Activated T-helper 1 cell treated with anti-CD3 and anti-CD28 coated beads, Interleukin-12 subunit alpha, Interleukin-12 subunit beta, Interleukin-2, Interleukin-4 antibody, amounts not matched to agents 30 ng/mL and 10 ng/mL and 1 ng/mL, durations not matched to agents 14 hours and 24 hours and 36 hours (primary cell): ENCODE results near the gene CLSTN2. TPM values are rescaled to one million over a fixed set of nuclear protein-coding genes. Genes with fewer than 3 reads are reported as not detected.

Experiments used
- DNase-seq: peaks from one replicate; pipeline ENCODE4 v3.0.0; 2021; ENCODE audit warnings: low spot score
- H3K27ac Mint-ChIP-seq: one replicate; pipeline ENCODE4 v1.8.0; 2021; ENCODE audit warnings: mild to moderate bottlenecking, mixed read lengths
- H3K27me3 Mint-ChIP-seq: one replicate; pipeline ENCODE4 v1.8.0; 2022; ENCODE audit warnings: mild to moderate bottlenecking, moderate library complexity, mixed read lengths; ENCODE audit not compliant: insufficient read depth
- H3K36me3 Mint-ChIP-seq: one replicate; pipeline ENCODE4 v1.8.0; 2021; ENCODE audit warnings: low read depth, mixed read lengths
- H3K4me1 Mint-ChIP-seq: one replicate; pipeline ENCODE4 v1.8.0; 2021; ENCODE audit warnings: low read depth, mixed read lengths
- H3K4me3 Mint-ChIP-seq: one replicate; pipeline ENCODE4 v1.8.0; 2021; ENCODE audit warnings: mild to moderate bottlenecking, moderate library complexity, mixed read lengths
- H3K9me3 Mint-ChIP-seq: one replicate; pipeline ENCODE4 v1.8.0; 2021; ENCODE audit warnings: mixed read lengths
- intact Hi-C: fragments of 100-400 bp; cut with micrococcal nuclease; formaldehyde crosslinking; loops from one replicate; pipeline ENCODE4 v1.15.1; 2024
- total RNA-seq: library from RNA; stranded (reverse); gene quantifications from 2 replicates; pipeline ENCODE4 v1.2.3, GENCODE V29; 2022

CLSTN2 gene
- total RNA-seq, 1 donor from 2014 or later: not detected

GRCh38 chr3:140053794-140054193, 118.8 kb downstream of the CLSTN2 start:
- Mint-ChIP-seq H3K36me3 (no peaks in the 10 kb centered on the region), H3K27ac (no peak overlapping the region), H3K27me3 (no peaks in the 10 kb centered on the region), H3K4me3 (no peak overlapping the region), H3K9me3 (no peaks in the 10 kb centered on the region), H3K4me1 (no peaks in the 10 kb centered on the region)
- intact Hi-C loops: no loop called here
- no peak for DNase-seq

GRCh38 chr3:140055092-140055791, 120.3 kb downstream of the CLSTN2 start:
- Mint-ChIP-seq H3K4me1 (no peaks in the 10 kb centered on the region), H3K9me3 (no peaks in the 10 kb centered on the region), H3K27me3 (no peaks in the 10 kb centered on the region), H3K36me3 (no peaks in the 10 kb centered on the region), H3K4me3 (no peak overlapping the region), H3K27ac (no peak overlapping the region)
- intact Hi-C loops: no loop called here
- DNase-seq: no peak

GRCh38 chr3:140056047-140056446, 121.1 kb downstream of the CLSTN2 start:
- H3K4me3 Mint-ChIP-seq: no peak overlapping the region
- H3K36me3 Mint-ChIP-seq: no peaks in the 10 kb centered on the region

GRCh38 chr3:140061211-140061610, 126.2 kb downstream of the CLSTN2 start:
- Mint-ChIP-seq H3K27ac (no peak overlapping the region), H3K36me3 (no peaks in the 10 kb centered on the region), H3K27me3 (no peaks in the 10 kb centered on the region), H3K9me3 (no peaks in the 10 kb centered on the region), H3K4me1 (no peaks in the 10 kb centered on the region), H3K4me3 (no peak overlapping the region)
- intact Hi-C loops: no loop called here
- no peak for DNase-seq

More at GRCh38 chr3:140056047-140056446, 121.1 kb downstream of the CLSTN2 start:
- Mint-ChIP-seq H3K4me1 (no peaks in the 10 kb centered on the region), H3K9me3 (no peaks in the 10 kb centered on the region), H3K27ac (no peak overlapping the region), H3K27me3 (no peaks in the 10 kb centered on the region)
- DNase-seq: no peak
- intact Hi-C loops: no loop called here

GRCh38 chr3:140062461-140062860, 127.5 kb downstream of the CLSTN2 start:
- no peak for DNase-seq
- no peak overlapping the region for H3K4me3 Mint-ChIP-seq
- no peaks in the 10 kb centered on the region for H3K36me3 Mint-ChIP-seq
- no peaks in the 10 kb centered on the region for H3K9me3 Mint-ChIP-seq
- H3K27me3 Mint-ChIP-seq: no peaks in the 10 kb centered on the region
- intact Hi-C loops: no loop called here
- no peak overlapping the region for H3K27ac Mint-ChIP-seq
- no peaks in the 10 kb centered on the region for H3K4me1 Mint-ChIP-seq

- Mint-ChIP-seq H3K36me3 (no peaks in the 10 kb centered on the region), H3K9me3 (no peaks in the 10 kb centered on the region), H3K27ac (no peak overlapping the region), H3K27me3 (no peaks in the 10 kb centered on the region), H3K4me3 (no peak overlapping the region), H3K4me1 (no peaks in the 10 kb centered on the region)
- no peak for DNase-seq
- intact Hi-C loops: no loop called here
These were observed 132.5 kb downstream of the CLSTN2 start for GRCh38 chr3:140067487-140067886.

- no peak for DNase-seq
- Mint-ChIP-seq H3K4me3 (no peak overlapping the region), H3K9me3 (no peaks in the 10 kb centered on the region), H3K36me3 (no peaks in the 10 kb centered on the region), H3K27me3 (no peaks in the 10 kb centered on the region), H3K4me1 (no peaks in the 10 kb centered on the region), H3K27ac (no peak overlapping the region)
- intact Hi-C loops: no loop called here
These were observed 133.6 kb downstream of the CLSTN2 start for GRCh38 chr3:140068494-140069017.

- H3K27ac Mint-ChIP-seq: no peak overlapping the region
- DNase-seq: no peak
- no peaks in the 10 kb centered on the region for H3K9me3 Mint-ChIP-seq
- H3K27me3 Mint-ChIP-seq: no peaks in the 10 kb centered on the region
- no peak overlapping the region for H3K4me3 Mint-ChIP-seq
- H3K4me1 Mint-ChIP-seq: no peaks in the 10 kb centered on the region
- intact Hi-C loops: no loop called here
- no peaks in the 10 kb centered on the region for H3K36me3 Mint-ChIP-seq
These were observed 138.5 kb downstream of the CLSTN2 start for GRCh38 chr3:140073278-140074045.

GRCh38 chr3:140076552-140076951, 141.6 kb downstream of the CLSTN2 start:
- H3K4me3 Mint-ChIP-seq: no peak overlapping the region
- no peaks in the 10 kb centered on the region for H3K36me3 Mint-ChIP-seq
- H3K9me3 Mint-ChIP-seq: no peaks in the 10 kb centered on the region
- no peaks in the 10 kb centered on the region for H3K27me3 Mint-ChIP-seq
- DNase-seq: no peak
- H3K27ac Mint-ChIP-seq: no peak overlapping the region
- H3K4me1 Mint-ChIP-seq: no peaks in the 10 kb centered on the region
- intact Hi-C loops: no loop called here

- H3K36me3 Mint-ChIP-seq: no peaks in the 10 kb centered on the region
- no peaks in the 10 kb centered on the region for H3K9me3 Mint-ChIP-seq
- no peak overlapping the region for H3K27ac Mint-ChIP-seq
- H3K4me1 Mint-ChIP-seq: no peaks in the 10 kb centered on the region
- H3K27me3 Mint-ChIP-seq: no peaks in the 10 kb centered on the region
- intact Hi-C loops: no loop called here
- DNase-seq: no peak
- H3K4me3 Mint-ChIP-seq: no peak overlapping the region
These were observed 142.4 kb downstream of the CLSTN2 start for GRCh38 chr3:140077406-140077805.

- H3K4me1 Mint-ChIP-seq: no peaks in the 10 kb centered on the region
- intact Hi-C loops: no loop called here
- H3K9me3 Mint-ChIP-seq: no peaks in the 10 kb centered on the region
- H3K27ac Mint-ChIP-seq: no peak overlapping the region
- no peak for DNase-seq
- no peaks in the 10 kb centered on the region for H3K36me3 Mint-ChIP-seq
- no peaks in the 10 kb centered on the region for H3K27me3 Mint-ChIP-seq
- H3K4me3 Mint-ChIP-seq: no peak overlapping the region
These were observed 143.4 kb downstream of the CLSTN2 start for GRCh38 chr3:140078343-140078742.

GRCh38 chr3:140078940-140079339, 144.0 kb downstream of the CLSTN2 start:
- intact Hi-C loops: no loop called here
- H3K4me3 Mint-ChIP-seq: no peak overlapping the region
- H3K27me3 Mint-ChIP-seq: no peaks in the 10 kb centered on the region
- H3K27ac Mint-ChIP-seq: no peak overlapping the region
- DNase-seq: no peak
- H3K4me1 Mint-ChIP-seq: no peaks in the 10 kb centered on the region
- H3K9me3 Mint-ChIP-seq: no peaks in the 10 kb centered on the region
- no peaks in the 10 kb centered on the region for H3K36me3 Mint-ChIP-seq

- Mint-ChIP-seq H3K4me3 (no peak overlapping the region), H3K4me1 (no peaks in the 10 kb centered on the region), H3K27ac (no peak overlapping the region), H3K9me3 (no peaks in the 10 kb centered on the region), H3K36me3 (no peaks in the 10 kb centered on the region), H3K27me3 (no peaks in the 10 kb centered on the region)
- DNase-seq: no peak
- intact Hi-C loops: no loop called here
These were observed 146.9 kb downstream of the CLSTN2 start for GRCh38 chr3:140081887-140082286.
